Colonic mucosa (tissue), 4 donors: ENCODE results near the gene RPS27L. TPM values are rescaled to one million over a fixed set of nuclear protein-coding genes. Genes with fewer than 3 reads are reported as not detected.
"Not testable (repeated sequence)": the region's sequence is repeated elsewhere in the genome, so short reads cannot be mapped to it uniquely, and the experiment has no call there.

ENCODE experiments used
- DNase-seq: peaks from one replicate; pipeline ENCODE4 v3.0.0-alpha.2; 2020
- H3K27ac ChIP-seq: fragments of 200-600 bp; one replicate; pipeline ENCODE4 v1.8.0; 2021
- H3K27me3 ChIP-seq: fragments of 200-600 bp; one replicate; pipeline ENCODE4 v1.8.0; 2021
- H3K36me3 ChIP-seq: fragments of 200-600 bp; one replicate; pipeline ENCODE4 v1.8.0; 2021
- H3K4me1 ChIP-seq: fragments of 200-600 bp; one replicate; pipeline ENCODE4 v1.8.0; 2021; ENCODE audit warnings: mild to moderate bottlenecking
- H3K4me3 ChIP-seq: fragments of 200-600 bp; one replicate; pipeline ENCODE4 v1.8.0; 2021
- H3K9ac ChIP-seq, 2 donors: one replicate each; pipeline ENCODE4 v1.7.0; 2013; ENCODE audit warnings: control low read depth in 2 of 2, low read depth in 2 of 2, low read length in 2 of 2
- H3K9me3 ChIP-seq: fragments of 200-600 bp; one replicate; pipeline ENCODE4 v1.8.0; 2021
- intact Hi-C: fragments of 100-400 bp; cut with DNase I; formaldehyde crosslinking; loops from one replicate; pipeline ENCODE4 v1.14.1; 2022
- total RNA-seq, 2 donors: library from RNA; stranded (reverse); fragmentation: NEBNext Ultra II Directional in 1 of 2; extraction: Animal tissue kit (Norgen Biotek cat#: 25700) in 1 of 2; gene quantifications; one replicate each; pipeline ENCODE4 v1.2.1, GENCODE V29; 2021
- TF ChIP-seq, protein P1 (sequence below): fragments of 200-600 bp; IDR thresholded peaks from one replicate; pipeline ENCODE4 v1.8.0; 2022; ENCODE audit warnings: antibody characterized with exemption, mild to moderate bottlenecking
- donor health status: healthy.
- donor health status: DM: no; HTN: no; CAD: no.
- donor health status: DM: no; HTN: no; CAD: no.

RPS27L gene
- total RNA-seq, 2 donors from 2014 or later = 205 to 269 TPM

DNA sequence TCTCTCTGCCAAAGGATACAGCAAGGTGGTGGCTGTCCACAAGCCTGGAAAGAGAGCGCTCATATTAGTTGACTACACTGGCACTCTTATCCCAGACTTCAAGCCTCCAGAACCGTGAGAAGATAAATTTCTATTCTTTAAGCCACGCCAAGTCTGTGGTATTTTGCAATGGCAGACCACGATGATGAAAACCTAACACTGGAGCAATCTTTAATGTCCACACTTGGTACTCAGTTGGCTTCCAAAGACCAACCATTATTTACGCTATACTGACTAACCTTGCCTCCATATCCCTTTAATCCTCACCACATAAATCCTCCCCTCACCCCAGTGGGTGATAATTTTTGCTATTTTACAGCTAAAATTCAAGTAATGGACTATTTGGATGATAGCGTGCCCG is 52.5 kb downstream of the RPS27L start:
- H3K9ac ChIP-seq = no peak overlapping the region
- no peaks in the 10 kb centered on the region for H3K36me3 ChIP-seq
- H3K9me3 ChIP-seq = no peaks in the 10 kb centered on the region
- H3K27me3 ChIP-seq = no peaks in the 10 kb centered on the region
- H3K27ac ChIP-seq = no peak overlapping the region
- H3K4me3 ChIP-seq = no peak overlapping the region
- TF ChIP-seq, protein P1, sequence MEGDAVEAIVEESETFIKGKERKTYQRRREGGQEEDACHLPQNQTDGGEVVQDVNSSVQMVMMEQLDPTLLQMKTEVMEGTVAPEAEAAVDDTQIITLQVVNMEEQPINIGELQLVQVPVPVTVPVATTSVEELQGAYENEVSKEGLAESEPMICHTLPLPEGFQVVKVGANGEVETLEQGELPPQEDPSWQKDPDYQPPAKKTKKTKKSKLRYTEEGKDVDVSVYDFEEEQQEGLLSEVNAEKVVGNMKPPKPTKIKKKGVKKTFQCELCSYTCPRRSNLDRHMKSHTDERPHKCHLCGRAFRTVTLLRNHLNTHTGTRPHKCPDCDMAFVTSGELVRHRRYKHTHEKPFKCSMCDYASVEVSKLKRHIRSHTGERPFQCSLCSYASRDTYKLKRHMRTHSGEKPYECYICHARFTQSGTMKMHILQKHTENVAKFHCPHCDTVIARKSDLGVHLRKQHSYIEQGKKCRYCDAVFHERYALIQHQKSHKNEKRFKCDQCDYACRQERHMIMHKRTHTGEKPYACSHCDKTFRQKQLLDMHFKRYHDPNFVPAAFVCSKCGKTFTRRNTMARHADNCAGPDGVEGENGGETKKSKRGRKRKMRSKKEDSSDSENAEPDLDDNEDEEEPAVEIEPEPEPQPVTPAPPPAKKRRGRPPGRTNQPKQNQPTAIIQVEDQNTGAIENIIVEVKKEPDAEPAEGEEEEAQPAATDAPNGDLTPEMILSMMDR = no peak
- DNase-seq = no peak
- intact Hi-C loops = no loop called here
- no peaks in the 10 kb centered on the region for H3K4me1 ChIP-seq

DNA sequence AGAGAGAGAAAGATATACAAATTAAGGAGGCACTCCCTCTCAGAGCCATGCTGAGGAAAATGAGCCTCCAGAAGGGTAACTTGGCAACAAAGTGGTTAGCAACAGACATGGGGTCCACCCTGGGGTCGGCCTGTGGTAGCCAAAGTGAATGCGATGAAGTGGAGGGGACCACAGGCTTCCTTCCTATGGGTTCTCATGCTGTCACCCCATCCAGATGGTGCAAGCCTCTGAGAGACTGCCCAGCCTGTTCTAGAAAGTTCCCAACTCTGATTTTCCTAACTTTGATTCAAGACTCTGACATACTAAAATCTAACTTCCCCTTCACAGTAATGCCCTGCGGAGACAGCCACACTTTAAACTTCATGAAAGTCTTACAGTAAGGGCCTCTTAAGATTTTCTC is 53.9 kb downstream of the RPS27L start:
- H3K4me1 ChIP-seq = no peaks in the 10 kb centered on the region
- intact Hi-C loops = no loop called here
- TF ChIP-seq, protein P1 = no peak
- H3K36me3 ChIP-seq = no peaks in the 10 kb centered on the region
- H3K27ac ChIP-seq = no peak overlapping the region
- H3K9me3 ChIP-seq = no peaks in the 10 kb centered on the region
- no peak for DNase-seq
- H3K4me3 ChIP-seq = no peak overlapping the region
- no peaks in the 10 kb centered on the region for H3K27me3 ChIP-seq
- no peak overlapping the region for H3K9ac ChIP-seq

DNA sequence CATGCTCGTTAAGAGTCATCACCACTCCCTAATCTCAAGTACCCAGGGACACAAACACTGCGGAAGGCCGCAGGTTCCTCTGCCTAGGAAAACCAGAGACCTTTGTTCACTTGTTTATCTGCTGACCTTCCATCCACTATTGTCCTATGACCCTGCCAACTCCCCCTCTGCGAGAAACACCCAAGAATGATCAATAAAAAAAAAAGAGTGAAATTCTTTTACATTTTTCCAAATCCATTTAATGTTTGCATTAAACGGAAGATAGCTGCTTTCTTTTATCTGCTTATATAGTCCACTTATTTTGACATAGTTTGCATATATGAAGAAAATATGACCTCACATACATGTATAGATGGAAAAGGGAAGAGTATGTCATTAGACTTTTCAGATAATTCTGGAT is 57.7 kb downstream of the RPS27L start:
- H3K4me1 ChIP-seq, intact Hi-C loops, H3K36me3 ChIP-seq, DNase-seq, H3K27me3 ChIP-seq, H3K27ac ChIP-seq, H3K9ac ChIP-seq, H3K9me3 ChIP-seq, H3K4me3 ChIP-seq: not testable (repeated sequence)

DNA sequence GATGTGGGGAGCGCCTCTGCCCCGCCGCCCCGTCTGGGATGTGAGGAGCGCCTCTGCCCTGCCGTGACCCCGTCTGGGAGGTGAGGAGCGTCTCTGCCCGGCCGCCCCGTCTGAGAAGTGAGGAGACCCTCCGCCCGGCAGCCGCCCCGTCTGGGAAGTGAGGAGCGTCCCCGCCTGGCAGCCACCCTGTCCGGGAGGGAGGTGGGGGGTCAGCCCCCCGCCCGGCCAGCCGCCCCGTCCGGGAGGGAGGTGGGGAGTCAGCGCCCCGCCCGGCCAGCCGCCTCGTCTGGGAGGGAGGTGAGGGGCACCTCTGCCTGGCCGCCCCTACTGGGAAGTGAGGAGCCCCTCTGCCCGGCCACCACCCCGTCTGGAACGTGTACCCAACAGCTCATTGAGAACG is 58.4 kb downstream of the RPS27L start:
- H3K36me3 ChIP-seq, H3K27me3 ChIP-seq, intact Hi-C loops, H3K27ac ChIP-seq, H3K9ac ChIP-seq, DNase-seq, H3K4me3 ChIP-seq, H3K9me3 ChIP-seq, H3K4me1 ChIP-seq: not testable (repeated sequence)

Other genes starting within 250 kb of the RPS27L start
- 100 to 1,000 TPM; 423 to 769 TPM for gene TPM1, start 114.7 kb downstream of the RPS27L start, total RNA-seq
- gene LACTB, start 35.6 kb downstream of the RPS27L start, total RNA-seq = 10 to 100 TPM; 14.6 to 29.6 TPM
- gene RAB8B, start 32.1 kb upstream of the RPS27L start, total RNA-seq = 10 to 100 TPM in 1 of 2 donors, 1 to 10 TPM in 1; 7.4 to 18.0 TPM
- 1 to 10 TPM; 5.0 to 8.9 TPM for gene APH1B, start 120.1 kb upstream of the RPS27L start, total RNA-seq
- gene CA12, start 224.4 kb upstream of the RPS27L start, total RNA-seq = 100 to 1,000 TPM; 290 to 339 TPM